HG03439 (cell line): ENCODE results near the gene TRAF3.
"Not testable (repeated sequence)": the region's sequence is repeated elsewhere in the genome, so short reads cannot be mapped to it uniquely, and the experiment has no call there.

Experiments
- ATAC-seq: cut with Tn5 transposase; IDR thresholded peaks from one replicate; pipeline ENCODE4 v1.9.1; 2021; ENCODE audit warnings: mild to moderate bottlenecking, moderate library complexity; ENCODE audit not compliant: unreplicated experiment

TRAF3 gene

GRCh38 chr14:102883554-102883953, 106.3 kb downstream of the TRAF3 start:
- ATAC-seq, result no peak

- no peak for ATAC-seq
These were observed 108.6 kb downstream of the TRAF3 start for GRCh38 chr14:102885737-102886447.

GRCh38 chr14:102888748-102889147, 111.5 kb downstream of the TRAF3 start:
- ATAC-seq, result no peak

- no peak for ATAC-seq
These were observed 112.4 kb downstream of the TRAF3 start for GRCh38 chr14:102889615-102890014.

GRCh38 chr14:102891111-102891510, 113.9 kb downstream of the TRAF3 start:
- no peak for ATAC-seq

GRCh38 chr14:102891556-102891955, 114.3 kb downstream of the TRAF3 start:
- no peak for ATAC-seq

GRCh38 chr14:102892651-102893050, 115.4 kb downstream of the TRAF3 start:
- no peak for ATAC-seq

GRCh38 chr14:102893452-102893851, 116.2 kb downstream of the TRAF3 start:
- no peak for ATAC-seq

- ATAC-seq, result not testable (repeated sequence)
These were observed 119.5 kb downstream of the TRAF3 start for GRCh38 chr14:102896735-102897134.

GRCh38 chr14:102897299-102898027, 120.2 kb downstream of the TRAF3 start:
- no peak for ATAC-seq

GRCh38 chr14:102898298-102898697, 121.0 kb downstream of the TRAF3 start:
- no peak for ATAC-seq

GRCh38 chr14:102898776-102899515, 121.7 kb downstream of the TRAF3 start:
- ATAC-seq, result no peak

GRCh38 chr14:102899516-102899900, 122.3 kb downstream of the TRAF3 start:
- ATAC-seq, result no peak

- ATAC-seq, result peak; percentile 52
These were observed 123.7 kb downstream of the TRAF3 start for GRCh38 chr14:102900631-102901571.

GRCh38 chr14:102901633-102902032, 124.4 kb downstream of the TRAF3 start:
- peak; percentile 65 for ATAC-seq

- peak; percentile 6 for ATAC-seq
These were observed 124.8 kb downstream of the TRAF3 start for GRCh38 chr14:102902086-102902485.

GRCh38 chr14:102902523-102903247, 125.4 kb downstream of the TRAF3 start:
- no peak for ATAC-seq

- ATAC-seq, result no peak
These were observed 126.1 kb downstream of the TRAF3 start for GRCh38 chr14:102903248-102903888.

- ATAC-seq, result no peak
These were observed 126.8 kb downstream of the TRAF3 start for GRCh38 chr14:102903889-102904512.
